GM19238 (cell line): ENCODE data around the gene PDE4D.
"Not testable (repeated sequence)": the region's sequence is repeated elsewhere in the genome, so short reads cannot be mapped to it uniquely, and the experiment has no call there.

Experiments
- DNase-seq: peaks from one replicate; pipeline ENCODE4 v3.0.0; 2011; ENCODE audit warnings: low spot score; ENCODE audit not compliant: insufficient read length

Gene PDE4D

DNA sequence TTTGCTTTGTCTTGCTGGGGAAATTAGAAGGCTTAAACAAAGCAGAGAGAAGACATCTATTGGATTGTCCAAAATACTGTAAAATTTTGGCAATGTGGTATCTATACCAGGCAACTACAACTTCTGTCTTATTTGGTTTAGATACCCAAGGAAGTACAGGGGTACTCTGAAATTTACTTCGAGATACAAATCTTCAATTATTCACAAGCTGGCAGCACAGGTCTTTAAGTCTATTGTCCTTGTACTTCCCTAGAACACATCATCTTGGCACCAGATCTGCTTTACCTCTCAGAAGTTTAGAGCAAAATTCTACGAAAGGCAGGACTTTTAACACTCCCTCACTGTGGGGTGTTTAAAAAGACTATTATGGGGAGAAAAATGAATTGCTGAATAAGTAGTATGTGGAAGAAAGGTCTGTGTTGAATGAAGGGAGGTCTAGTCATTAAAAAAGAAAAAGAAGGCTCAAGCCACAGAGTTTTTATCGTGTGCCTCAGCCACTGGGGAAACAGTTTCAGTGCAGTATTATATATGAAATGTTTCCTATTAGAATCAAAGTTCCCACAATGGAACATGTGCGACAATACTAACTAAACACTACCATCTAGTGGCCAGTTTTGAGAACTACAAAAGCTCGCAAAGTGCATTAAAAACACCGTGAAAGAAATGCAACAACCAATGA is 93.7 kb downstream of the PDE4D start:
- DNase-seq, result no peak

DNA sequence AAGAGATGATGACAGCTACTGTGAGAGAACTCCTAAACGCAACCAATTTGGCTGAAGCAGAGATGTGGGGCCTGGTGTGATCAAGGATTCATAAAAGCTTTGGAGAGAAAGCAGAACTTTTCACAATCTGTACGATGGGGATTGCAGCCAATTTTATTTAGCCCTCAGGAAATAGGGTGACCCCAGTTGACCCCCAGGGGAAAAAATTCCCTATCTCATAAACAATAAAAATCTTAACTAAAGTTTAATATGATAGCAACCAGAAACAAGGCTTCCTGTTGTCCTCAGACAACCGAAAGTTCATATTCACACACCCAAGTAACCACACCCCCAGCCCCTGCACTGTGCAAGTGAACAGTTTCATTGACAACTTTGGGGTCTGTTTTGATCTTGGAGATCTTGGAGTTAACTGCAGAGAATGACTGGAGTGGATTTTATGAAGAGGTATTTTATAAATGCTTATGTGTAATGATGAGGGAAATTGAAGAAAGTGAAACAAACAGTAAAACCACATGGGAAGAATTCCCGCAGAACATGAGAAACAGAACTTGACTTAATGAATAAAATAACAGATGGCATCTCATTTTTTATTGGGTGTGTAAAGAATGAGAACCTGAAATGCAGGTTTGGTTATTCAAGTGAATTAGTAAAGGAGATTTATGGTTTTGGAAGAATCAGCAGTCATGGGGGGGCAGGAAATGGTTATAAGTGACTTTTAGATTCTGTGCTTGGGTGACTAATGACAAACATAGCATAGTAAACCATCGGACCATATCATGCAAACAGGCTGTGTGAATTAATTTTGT is 94.5 kb downstream of the PDE4D start:
- DNase-seq, result peak; percentile 9

- DNase-seq, result no peak
Observed at GRCh38 chr5:59795141-59795540, 98.4 kb downstream of the PDE4D start.

DNA sequence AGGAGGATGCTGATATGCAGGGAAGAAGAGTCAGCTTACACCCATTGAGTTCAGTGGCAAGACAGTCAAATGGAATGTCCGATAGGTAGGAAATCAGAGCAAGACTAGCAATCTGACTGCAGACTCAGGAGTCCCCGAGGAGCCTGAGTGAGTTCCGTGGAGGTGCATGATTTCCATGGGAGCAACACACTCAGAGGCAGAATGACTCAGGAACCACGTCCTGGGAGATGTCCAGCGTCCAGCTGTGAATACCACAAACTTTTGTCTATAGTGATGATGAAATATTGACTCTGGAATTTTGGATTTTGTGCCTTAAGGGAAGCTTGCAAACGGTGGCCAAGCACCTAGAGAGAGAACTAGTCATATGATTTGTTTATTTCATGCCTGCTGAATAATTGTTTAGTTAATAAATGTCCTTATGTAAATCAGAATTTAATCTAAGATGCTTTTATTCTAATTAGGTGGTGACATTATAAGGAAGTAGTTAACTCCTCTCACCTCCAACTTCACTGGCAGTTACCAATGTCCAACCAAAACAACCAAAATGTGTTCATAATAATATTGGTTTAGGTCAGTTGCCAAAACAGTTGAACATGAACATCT is 100.4 kb downstream of the PDE4D start:
- no peak for DNase-seq

DNA sequence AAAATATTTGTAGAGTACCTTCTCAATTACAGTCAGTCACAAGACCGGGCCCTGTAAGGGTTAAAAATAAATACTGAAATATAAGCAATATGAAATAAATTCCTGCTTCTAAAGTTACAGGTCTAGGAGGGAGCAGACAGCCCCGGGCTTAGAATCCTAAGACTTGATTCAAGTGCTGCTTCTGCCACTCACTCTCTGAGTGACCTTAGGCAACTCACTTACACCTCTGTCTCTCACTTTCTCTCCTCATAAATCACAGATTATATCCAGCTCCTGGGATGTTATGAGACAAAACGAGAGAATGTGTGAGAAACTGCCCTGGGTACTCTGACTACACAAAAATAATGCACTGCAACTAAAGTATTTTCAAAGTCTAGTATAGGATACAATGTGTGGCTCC is 101.9 kb downstream of the PDE4D start:
- no peak for DNase-seq

GRCh38 chr5:59790776-59791475 is 102.6 kb downstream of the PDE4D start:
- DNase-seq, result no peak

GRCh38 chr5:59790376-59790775 is 103.2 kb downstream of the PDE4D start:
- DNase-seq, result no peak

GRCh38 chr5:59789894-59790293 is 103.6 kb downstream of the PDE4D start:
- DNase-seq, result no peak

GRCh38 chr5:59789197-59789596 is 104.3 kb downstream of the PDE4D start:
- DNase-seq, result no peak

- no peak for DNase-seq
Observed at GRCh38 chr5:59786334-59786805, 107.2 kb downstream of the PDE4D start.

DNA sequence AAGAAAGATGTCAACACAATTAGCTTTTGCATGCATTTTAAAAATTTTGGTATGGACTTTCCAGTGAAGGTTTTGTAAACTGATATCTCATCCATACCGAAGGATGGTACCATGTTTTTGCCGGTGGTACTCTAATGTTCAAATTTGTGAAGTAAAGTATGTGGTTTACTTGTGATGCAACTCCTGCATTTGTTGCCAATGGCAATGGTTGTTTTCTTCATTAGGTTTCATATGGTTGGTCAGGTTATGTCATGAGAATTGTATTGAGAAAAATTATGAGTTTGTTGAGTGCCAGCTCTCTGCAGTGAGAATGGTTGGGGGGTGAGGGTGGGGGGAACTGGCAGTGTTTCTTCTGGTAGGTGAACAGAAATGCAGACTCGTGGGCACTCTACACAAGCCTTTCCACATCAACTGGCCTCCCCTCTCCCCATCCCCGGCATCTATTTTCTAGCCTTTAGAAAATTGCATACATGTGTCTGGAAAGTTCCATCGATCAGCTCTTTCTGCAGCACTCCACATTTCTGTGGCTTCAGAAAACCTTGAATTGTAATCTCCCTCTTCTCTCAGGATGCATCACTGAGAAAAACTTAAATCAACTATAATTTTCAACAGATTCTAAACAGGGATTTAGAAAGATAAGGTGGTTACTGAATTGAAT is 107.7 kb downstream of the PDE4D start:
- DNase-seq, result no peak

GRCh38 chr5:59784708-59785107 is 108.8 kb downstream of the PDE4D start:
- not testable (repeated sequence) for DNase-seq

DNA sequence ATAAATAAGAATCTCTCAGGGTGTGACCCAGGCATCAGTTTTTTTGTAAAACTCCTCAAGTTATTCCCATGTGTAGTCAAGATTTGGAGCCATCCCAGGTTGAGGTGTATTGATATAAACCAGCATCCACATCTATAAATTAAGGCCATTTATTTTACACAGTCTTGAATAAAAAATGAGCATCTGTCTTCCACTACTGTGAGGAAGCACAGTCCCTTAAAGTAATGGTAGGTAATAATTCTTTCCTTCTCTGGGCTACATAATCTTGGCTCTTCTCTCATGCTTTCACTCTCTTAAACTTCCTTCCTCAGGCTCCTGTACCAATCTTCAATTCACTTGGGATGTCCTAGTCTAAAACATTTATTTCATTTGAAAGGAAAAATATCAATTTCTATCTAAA is 110.3 kb downstream of the PDE4D start:
- DNase-seq, result no peak

GRCh38 chr5:59782856-59783255 is 110.7 kb downstream of the PDE4D start:
- DNase-seq, result no peak

GRCh38 chr5:59779453-59779852 is 114.1 kb downstream of the PDE4D start:
- no peak for DNase-seq

DNA sequence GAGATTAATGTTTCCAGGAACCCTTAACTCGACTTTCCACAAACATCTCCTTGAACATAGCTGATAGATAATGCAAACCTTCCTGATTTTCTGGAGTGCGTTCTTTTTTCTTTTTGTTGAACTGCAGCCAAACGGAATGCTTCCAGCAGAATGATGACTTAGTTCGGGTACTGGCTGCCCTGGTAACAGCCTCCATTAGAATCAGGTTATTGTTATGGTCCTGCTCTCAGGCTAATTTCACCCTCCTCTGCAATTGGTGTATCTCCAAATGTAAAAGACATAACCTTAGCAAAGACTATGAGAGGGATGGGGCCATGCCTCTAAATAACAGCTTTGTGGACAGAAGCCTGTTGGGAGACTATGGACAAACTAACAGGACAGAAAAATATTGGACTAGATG is 116.5 kb downstream of the PDE4D start:
- DNase-seq, result no peak

GRCh38 chr5:59773294-59773693 is 120.2 kb downstream of the PDE4D start:
- DNase-seq, result no peak

DNA sequence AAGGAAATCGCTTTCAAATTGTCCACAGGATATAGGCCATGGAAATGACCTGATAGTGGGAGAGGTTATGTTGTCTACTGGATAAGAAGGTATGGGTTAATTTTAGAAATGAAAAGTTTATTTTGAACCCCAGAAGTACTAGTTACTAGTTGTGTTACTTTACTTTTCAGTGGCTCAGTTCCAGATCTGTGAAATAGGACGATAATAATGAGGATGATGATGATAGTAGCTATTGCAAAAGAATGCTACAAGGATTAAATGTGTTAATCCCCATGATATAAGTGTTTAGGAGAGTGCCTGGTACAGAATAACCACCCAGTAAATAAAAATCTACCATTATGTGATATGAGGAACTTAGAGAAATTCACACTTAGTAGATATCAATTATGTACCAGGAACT is 120.8 kb downstream of the PDE4D start:
- DNase-seq, result no peak

GRCh38 chr5:59772206-59772605 is 121.3 kb downstream of the PDE4D start:
- no peak for DNase-seq

- no peak for DNase-seq
Observed at GRCh38 chr5:59770953-59771352, 122.6 kb downstream of the PDE4D start.

DNA sequence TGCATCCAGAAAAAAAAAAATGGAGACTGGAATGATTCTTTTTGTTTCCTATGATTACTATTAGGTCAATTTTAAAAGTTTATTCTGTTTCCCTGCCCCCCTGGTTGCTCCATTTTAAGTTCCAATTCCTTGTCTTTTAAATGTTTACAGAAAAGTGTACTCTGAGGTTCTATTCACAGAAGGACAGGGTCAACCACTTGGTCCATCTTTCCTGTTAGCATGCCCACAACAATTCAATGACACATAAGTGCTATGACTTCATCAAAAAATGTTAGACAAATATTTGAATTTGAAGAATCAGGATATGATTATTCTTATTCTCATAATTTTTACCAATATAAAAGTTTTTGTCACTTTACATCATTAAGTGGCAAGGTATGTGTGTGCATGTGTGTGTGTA is 123.7 kb downstream of the PDE4D start:
- no peak for DNase-seq
